GM19099 (cell line): ENCODE data around the gene EYS.

Source experiments
- POLR2A ChIP-seq: IDR thresholded peaks from 3 replicates; pipeline ENCODE4 v1.6.1; 2011; ENCODE audit warnings: low read depth; ENCODE audit not compliant: insufficient read length; ENCODE audit errors: extremely low read depth

The EYS gene

GRCh38 chr6:65557224-65557623 lies 149.8 kb downstream of the EYS start:
- no peak for TF ChIP-seq POLR2A

- no peak for TF ChIP-seq POLR2A
Observed at GRCh38 chr6:65546894-65547293, 160.1 kb downstream of the EYS start.

- TF ChIP-seq POLR2A, result no peak
Observed at GRCh38 chr6:65545920-65546319, 161.1 kb downstream of the EYS start.

GRCh38 chr6:65538644-65539043 lies 168.4 kb downstream of the EYS start:
- TF ChIP-seq POLR2A, result no peak

- TF ChIP-seq POLR2A, result no peak
Observed at GRCh38 chr6:65537600-65537999, 169.4 kb downstream of the EYS start.

GRCh38 chr6:65531533-65531932 lies 175.5 kb downstream of the EYS start:
- TF ChIP-seq POLR2A, result no peak

- TF ChIP-seq POLR2A, result no peak
Observed at GRCh38 chr6:65524232-65524631, 182.8 kb downstream of the EYS start.

- TF ChIP-seq POLR2A, result no peak
Observed at GRCh38 chr6:65505736-65506135, 201.3 kb downstream of the EYS start.

- TF ChIP-seq POLR2A, result no peak
Observed at GRCh38 chr6:65501045-65501444, 206.0 kb downstream of the EYS start.

- TF ChIP-seq POLR2A, result no peak
Observed at GRCh38 chr6:65469650-65470049, 237.4 kb downstream of the EYS start.

GRCh38 chr6:65468307-65468706 lies 238.7 kb downstream of the EYS start:
- TF ChIP-seq POLR2A, result no peak

GRCh38 chr6:65461121-65461520 lies 245.9 kb downstream of the EYS start:
- TF ChIP-seq POLR2A, result no peak

- no peak for TF ChIP-seq POLR2A
Observed at GRCh38 chr6:65452333-65452732, 254.7 kb downstream of the EYS start.

GRCh38 chr6:65450451-65450850 lies 256.6 kb downstream of the EYS start:
- TF ChIP-seq POLR2A, result no peak

GRCh38 chr6:65449926-65450325 lies 257.1 kb downstream of the EYS start:
- TF ChIP-seq POLR2A, result no peak

- TF ChIP-seq POLR2A, result no peak
Observed at GRCh38 chr6:65448866-65449265, 258.2 kb downstream of the EYS start.

GRCh38 chr6:65436281-65436680 lies 270.7 kb downstream of the EYS start:
- no peak for TF ChIP-seq POLR2A

- no peak for TF ChIP-seq POLR2A
Observed at GRCh38 chr6:65416621-65417020, 290.4 kb downstream of the EYS start.
